K562 (cell line): ENCODE measurements around the gene P3H1. TPM values are rescaled to one million over a fixed set of nuclear protein-coding genes. Genes with fewer than 3 reads are reported as not detected.

ENCODE experiments used
- CUX1 ChIP-seq: fragments of 200-800 bp; sonication (Bioruptor generic); IDR thresholded peaks from 2 replicates; pipeline ENCODE4 v1.6.1; 2016; ENCODE audit warnings: missing genetic modification characterization, missing compliant biosample characterization
- HDAC2 ChIP-seq: fragments of 450-650 bp; IDR thresholded peaks from 2 replicates; pipeline ENCODE4 v1.6.1; 2016; ENCODE audit warnings: mild to moderate bottlenecking
- HDAC8 ChIP-seq: fragments of 450-650 bp; IDR thresholded peaks from 2 replicates; pipeline ENCODE4 v1.6.1; 2016; ENCODE audit warnings: mild to moderate bottlenecking, missing genetic modification characterization, moderate library complexity, missing compliant biosample characterization
- MYNN ChIP-seq, 2 experiments: sonication (generic); formaldehyde crosslinking in 1 of 2; IDR thresholded peaks; 2 replicates each; pipeline versions ENCODE4 v1.5.0 to v1.6.1; 2016 to 2020; ENCODE audit warnings: antibody characterized with exemption in 1 of 2, missing genetic modification reagents in 1 of 2
- PHF20 ChIP-seq: fragments of 450-650 bp; IDR thresholded peaks from 2 replicates; pipeline ENCODE4 v1.6.1; 2018; ENCODE audit not compliant: partially characterized antibody
- PRDM10 ChIP-seq: fragments of 450-650 bp; IDR thresholded peaks from 2 replicates; pipeline ENCODE4 v1.6.1; 2018; ENCODE audit not compliant: partially characterized antibody
- UBTF ChIP-seq, 2 experiments: IDR thresholded peaks; 2 replicates each; pipeline ENCODE4 v1.6.1; 2012; ENCODE audit warnings: improper control_type of control experiment in 2 of 2, low read depth in 2 of 2, low read length in 2 of 2, borderline replicate concordance in 1 of 2
- ZHX1 ChIP-seq: fragments of 150-350 bp; conservative IDR thresholded peaks from 2 replicates; pipeline ENCODE4 v1.6.1; 2014; ENCODE audit warnings: low read length
- ZNF24 ChIP-seq: fragments of 450-650 bp; IDR thresholded peaks from 2 replicates; pipeline ENCODE4 v1.6.1; 2016
- ZNF740 ChIP-seq, 3 experiments: fragments of 200-800 bp in 1 of 3; sonication (Bioruptor generic) in 1 of 3; sonication (generic) in 1 of 3; formaldehyde crosslinking in 1 of 3; IDR thresholded peaks; 2 replicates each; pipeline versions ENCODE4 v1.6.1 to v1.8.0; 2016 to 2022; ENCODE audit warnings: mild to moderate bottlenecking in 2 of 3, missing compliant biosample characterization in 2 of 3, missing genetic modification characterization in 2 of 3, missing genetic modification reagents in 1 of 3
- polyA plus RNA-seq, 8 experiments: library from polyadenylated mRNA; depleted of rRNA in 4 of 8; stranded (reverse) in 5 of 8; unstranded in 3 of 8; fragments of >200 nt; fragmentation: Nextera tagmentation in 2 of 8; fragmentation: Illumina TruSeq in 1 of 8; extraction: Ambion mirVana in 2 of 8; extraction: Trizol in 1 of 8; gene quantifications; 2 replicates each; pipeline versions ENCODE4 v1.2.1 to v1.2.3, GENCODE V29; 2011 to 2014; ENCODE audit warnings: inconsistent platforms in 1 of 8, missing spikeins in 1 of 8
- total RNA-seq, 7 experiments: library from RNA; depleted of rRNA in 6 of 7; stranded (reverse); fragments of >200 nt in 6 of 7; fragmentation: Illumina TruSeq in 2 of 7; extraction: Trizol in 2 of 7; gene quantifications; 2 replicates each; pipeline versions ENCODE4 v1.2.1 to v1.2.3, GENCODE V29; 2011 to 2021; ENCODE audit warnings: low replicate concordance in 1 of 7

Gene P3H1
- total and polyA plus RNA-seq, 9 of the 15 experiments (the other 6 are each of a cell fraction or from before 2014, with no cell fraction given): 1.7 to 81.7 (median 45.7) TPM

- TF ChIP-seq ZHX1 (0 out of 2 replicates have a peak, but pooled peaks have one; percentile 32), HDAC8 (tag) (0 out of 2 replicates have a peak, but pooled peaks have one; percentile 32), HDAC2 (peak; percentile 53; the same call in 1 of the 2 replicates), MYNN (IDR thresholded peaks at IDR 0.05) (no peak), MYNN (CRISPR knock-in tag; IDR thresholded peaks at IDR 0.05) (no peak), UBTF (IDR thresholded peaks at IDR 0.05; ENCODE audit: borderline replicate concordance in 1 of 2, low read depth in 2 of 2, low read length in 2 of 2) (0 out of 4 replicates have a peak, but pooled peaks of 1 of the 2 experiments have one; percentile 3), PHF20 (peak; percentile 35), CUX1 (CRISPR knock-in tag) (no peak), ZNF740 (CRISPR knock-in tag; IDR thresholded peaks at IDR 0.05) (no peak), ZNF740 (tag; IDR thresholded peaks at IDR 0.05) (peak in 1 of 2 experiments; percentile 70; a peak in 1 of 4 replicates), ZNF24 (0 out of 2 replicates have a peak, but pooled peaks have one; percentile 35), PRDM10 (peak; percentile 28)
Observed at GRCh38 chr1:42767510-42768000, 727 bp upstream of the P3H1 start (continued).
